GM18499 (cell line): Measurements from ENCODE around the gene PSORS1C1.

ENCODE experiments used
- ATAC-seq: cut with Tn5 transposase; IDR thresholded peaks from one replicate; pipeline ENCODE4 v1.9.1; 2021; ENCODE audit warnings: moderate number of reproducible peaks; ENCODE audit not compliant: insufficient read depth, unreplicated experiment

The PSORS1C1 gene

DNA sequence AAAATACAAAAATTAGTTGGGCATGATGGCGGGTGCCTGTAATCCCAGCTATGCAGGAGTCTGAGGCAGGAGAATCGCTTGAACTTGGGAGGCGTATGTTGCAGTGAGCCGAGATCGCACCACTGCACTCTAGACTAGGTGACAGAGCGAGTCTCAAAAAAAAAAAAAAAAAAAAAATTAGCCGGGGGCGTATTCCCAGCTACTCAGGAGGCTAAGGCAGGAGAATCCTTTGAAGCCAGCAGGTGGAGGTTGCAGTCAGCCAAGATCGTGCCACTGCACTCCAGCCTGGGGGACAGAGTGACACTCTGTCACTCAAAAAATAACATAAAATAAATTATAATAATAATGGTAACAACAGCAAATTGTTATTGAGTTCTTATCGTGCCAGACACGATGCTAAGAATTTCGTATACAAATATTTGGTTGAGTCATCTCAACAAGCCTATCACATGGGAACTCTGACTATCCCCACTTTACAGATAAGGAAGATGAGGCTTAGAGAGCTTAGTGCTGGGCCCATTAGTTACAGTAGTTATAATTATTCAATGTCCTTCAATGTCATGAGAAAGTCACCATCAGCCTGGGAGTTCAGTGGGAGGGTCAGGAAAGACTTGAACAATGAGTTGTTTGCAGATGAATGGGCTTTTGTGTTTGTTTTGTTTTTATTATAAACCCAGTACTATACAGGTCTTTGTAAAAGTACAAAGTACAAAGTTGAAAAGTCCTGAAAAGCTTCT, 21.7 kb upstream of the PSORS1C1 start:
- ATAC-seq: no peak

DNA sequence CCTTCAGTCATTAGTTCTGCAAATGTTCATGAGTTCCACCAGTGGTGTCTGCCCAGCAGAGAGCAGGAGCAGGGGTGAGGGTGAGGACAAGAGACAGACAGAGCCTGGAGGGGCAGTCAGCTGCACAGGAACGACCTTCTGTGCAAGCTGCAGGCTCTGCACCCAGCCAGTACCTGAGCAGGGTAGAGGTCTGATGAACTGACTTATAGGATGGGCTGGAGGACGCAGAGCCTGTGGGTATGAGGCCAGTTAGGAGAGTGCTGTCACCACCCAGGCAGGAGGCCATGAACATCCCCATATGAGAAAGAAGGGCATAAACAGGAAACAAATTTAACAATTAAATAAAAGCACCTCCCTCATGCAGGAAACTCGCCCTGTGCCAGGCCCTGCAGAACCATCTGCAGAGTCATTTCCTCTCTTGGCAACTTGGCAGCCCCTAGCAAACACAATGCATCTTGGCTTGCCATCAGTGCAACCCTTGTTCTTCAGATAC, 20.2 kb upstream of the PSORS1C1 start:
- ATAC-seq: no peak

GRCh38 chr6:31096215-31096614, 18.4 kb upstream of the PSORS1C1 start:
- ATAC-seq: no peak

DNA sequence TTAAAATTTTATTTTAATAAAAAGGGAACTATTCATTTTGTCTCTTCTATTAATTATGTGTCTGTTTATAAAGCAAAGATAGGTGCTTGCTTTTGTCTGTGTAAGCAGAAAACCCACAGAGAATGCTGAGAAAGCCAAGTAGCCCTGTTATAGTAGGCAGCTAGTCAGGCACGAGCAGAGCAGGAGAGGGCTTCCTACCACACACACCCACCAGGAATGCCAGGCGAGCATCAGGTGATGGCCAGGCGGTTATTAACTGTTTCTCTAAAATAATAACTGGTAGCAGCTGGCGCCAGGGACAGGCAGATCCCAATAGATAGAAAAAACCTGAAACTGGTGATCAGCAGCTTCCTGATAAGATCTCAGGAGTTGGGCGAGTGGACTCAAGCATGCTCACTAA, 17.9 kb upstream of the PSORS1C1 start:
- no peak for ATAC-seq

GRCh38 chr6:31098449-31098938, 16.1 kb upstream of the PSORS1C1 start:
- no peak for ATAC-seq

DNA sequence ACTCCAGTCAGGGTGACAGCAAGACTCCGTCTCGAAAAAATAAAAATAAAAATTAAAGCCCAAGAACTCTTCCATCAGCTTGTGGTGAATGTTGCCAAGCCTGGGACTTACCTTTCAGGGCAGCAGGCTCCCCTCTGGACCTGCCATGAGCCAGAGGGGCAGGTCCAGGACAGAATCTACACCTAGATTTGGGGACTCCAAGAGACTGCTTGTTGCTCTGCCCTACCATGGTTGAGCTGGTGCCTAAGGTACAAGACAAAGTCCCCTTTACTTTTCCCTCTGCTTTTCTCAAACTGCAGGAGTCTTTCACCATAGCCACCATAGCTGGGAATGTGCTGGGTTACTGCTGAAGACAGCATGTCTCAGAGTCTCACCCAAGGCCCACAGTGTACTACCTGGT, 11.5 kb upstream of the PSORS1C1 start:
- ATAC-seq: no peak

- no peak for ATAC-seq
Measured at GRCh38 chr6:31107052-31107451, 7.5 kb upstream of the PSORS1C1 start.

DNA sequence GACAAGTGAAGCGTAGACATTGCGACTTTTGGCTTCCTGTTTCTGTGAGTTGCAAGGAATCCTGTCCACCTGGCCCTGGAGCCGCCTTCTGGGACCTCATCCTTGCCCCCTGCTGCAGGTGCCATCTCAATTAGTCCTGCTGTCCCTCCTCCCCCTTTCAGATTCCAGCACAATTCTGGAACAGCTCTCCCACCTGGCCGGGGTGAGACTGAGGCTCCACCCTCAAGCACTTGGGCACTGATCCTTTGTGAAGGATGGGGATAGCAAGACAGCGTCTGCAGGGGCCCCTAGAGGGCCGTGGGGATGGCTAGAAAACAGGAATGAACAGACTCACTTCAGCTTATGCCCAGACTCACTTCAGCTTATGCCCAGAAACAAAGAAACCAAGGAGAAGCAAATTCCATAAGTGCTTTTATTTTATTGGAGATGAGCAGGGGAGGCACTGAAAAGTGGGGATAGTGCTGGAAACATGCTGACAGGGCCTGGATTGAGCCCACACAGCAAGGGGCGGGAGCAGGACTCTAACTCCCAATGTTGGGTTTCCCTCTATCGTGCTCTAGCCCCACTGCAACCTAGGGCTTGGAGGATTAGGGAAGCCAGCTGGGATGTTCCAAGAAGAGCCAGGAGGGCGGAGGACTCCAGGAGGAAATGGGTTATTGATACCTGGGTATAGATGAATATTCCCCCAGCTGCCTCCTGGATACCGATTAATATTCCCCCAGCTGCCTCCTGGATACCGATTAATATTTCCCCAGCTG, 3.6 kb upstream of the PSORS1C1 start:
- ATAC-seq: no peak

- no peak for ATAC-seq
Measured at GRCh38 chr6:31111712-31112111, 2.9 kb upstream of the PSORS1C1 start.

DNA sequence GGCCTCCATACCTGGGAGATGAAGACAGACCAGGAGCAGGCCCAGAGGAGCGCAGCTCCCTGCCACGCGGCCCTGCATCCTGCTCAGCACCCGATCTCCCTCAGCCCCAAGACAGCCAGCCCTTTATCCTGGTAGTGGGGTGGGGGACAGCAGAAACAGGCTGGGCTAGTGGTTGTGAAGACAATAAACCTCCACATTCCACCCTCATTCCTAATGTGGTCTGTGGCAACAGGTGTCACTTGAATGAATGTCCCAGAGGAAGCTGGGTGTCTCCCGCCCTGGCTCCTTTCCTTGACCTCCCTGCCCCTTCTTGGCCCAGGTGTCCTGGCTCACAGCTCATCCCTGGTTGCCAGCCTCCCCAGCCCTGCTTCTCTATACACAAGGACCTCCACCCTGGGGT, 2.1 kb upstream of the PSORS1C1 start, which contains the start of gene C6orf15:
Gene C6orf15, minus strand, starts transcription at position 98 of the 400 bp plus-strand sequence. Its CDS starts 20 bp downstream, at position 78.
- ATAC-seq: no peak

DNA sequence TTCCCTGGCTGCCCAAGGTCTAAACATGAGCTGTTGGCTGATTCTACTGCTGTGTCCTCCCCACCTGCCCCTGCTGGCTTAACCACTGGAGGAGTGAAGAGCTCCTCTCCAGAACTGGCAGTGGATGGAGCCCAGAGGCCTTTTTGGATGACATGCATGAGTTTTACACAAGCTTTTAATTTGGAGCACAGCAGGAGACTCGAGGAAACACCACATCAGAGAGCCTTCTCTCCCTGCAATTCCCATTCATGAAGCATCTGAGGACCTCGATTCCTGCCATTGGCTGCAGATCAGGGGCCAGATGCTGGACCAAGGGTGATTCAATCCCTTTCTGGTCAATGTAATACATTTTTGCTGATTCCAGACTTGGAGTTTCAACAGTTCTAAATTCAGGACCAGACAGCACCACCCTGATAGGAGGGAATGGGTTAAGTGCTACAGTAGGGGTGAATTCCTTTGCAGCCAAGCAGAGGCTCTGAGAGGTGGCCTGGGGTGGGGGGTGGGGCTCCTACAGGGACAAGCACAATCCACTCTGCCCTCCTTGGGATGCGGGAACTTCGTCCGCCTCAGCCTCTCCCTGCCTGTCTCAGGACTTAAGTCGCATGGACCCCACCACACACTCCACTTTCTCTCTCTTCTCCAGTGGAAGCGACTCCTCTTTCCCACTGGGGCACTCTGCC, 599 bp upstream of the PSORS1C1 start:
- ATAC-seq: no peak

DNA sequence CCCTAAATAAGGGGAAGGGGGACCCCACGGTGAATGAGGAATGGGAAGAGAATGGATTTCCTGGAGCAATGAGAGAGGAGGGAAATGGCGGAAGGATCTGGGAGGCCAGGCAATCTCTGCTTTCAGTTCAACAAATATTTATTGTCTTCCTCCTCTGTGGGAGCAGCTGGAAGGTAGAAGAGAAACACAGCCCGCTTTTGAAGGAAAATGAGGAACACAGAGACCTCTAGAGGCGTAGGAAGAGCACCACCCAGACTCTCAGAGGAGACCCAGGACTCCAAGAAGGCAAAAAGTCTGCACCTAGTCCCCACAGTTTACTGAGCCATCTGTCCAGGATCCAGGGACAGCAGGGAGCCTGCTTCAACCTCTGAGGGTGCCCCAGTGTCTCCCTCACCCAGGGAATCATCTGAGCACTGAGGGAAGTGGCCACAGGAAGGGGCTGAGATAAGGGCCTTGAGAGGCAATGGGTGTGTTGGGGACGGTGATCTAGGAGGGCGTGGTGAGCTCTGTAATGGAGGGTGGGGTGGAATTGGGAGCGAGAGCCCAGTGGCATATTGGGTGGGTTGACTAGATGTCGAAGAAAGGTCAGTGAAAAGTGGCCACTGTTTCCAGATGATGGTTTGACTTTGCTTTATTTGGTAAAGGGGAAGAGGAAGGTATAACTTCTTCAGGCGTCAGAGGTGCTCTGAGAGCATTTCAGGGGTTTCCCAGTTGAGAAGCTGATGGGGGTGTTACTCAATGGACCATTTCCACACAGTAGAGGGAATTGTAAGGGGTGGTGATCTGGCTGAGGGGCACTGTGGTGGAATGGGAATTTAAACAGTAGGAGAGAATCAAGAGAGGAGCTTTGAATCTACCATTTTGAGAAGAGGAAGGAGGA, 610 bp downstream of the PSORS1C1 start:
- no peak for ATAC-seq

- ATAC-seq: no peak
Measured at GRCh38 chr6:31115941-31116560, 1.5 kb downstream of the PSORS1C1 start.

DNA sequence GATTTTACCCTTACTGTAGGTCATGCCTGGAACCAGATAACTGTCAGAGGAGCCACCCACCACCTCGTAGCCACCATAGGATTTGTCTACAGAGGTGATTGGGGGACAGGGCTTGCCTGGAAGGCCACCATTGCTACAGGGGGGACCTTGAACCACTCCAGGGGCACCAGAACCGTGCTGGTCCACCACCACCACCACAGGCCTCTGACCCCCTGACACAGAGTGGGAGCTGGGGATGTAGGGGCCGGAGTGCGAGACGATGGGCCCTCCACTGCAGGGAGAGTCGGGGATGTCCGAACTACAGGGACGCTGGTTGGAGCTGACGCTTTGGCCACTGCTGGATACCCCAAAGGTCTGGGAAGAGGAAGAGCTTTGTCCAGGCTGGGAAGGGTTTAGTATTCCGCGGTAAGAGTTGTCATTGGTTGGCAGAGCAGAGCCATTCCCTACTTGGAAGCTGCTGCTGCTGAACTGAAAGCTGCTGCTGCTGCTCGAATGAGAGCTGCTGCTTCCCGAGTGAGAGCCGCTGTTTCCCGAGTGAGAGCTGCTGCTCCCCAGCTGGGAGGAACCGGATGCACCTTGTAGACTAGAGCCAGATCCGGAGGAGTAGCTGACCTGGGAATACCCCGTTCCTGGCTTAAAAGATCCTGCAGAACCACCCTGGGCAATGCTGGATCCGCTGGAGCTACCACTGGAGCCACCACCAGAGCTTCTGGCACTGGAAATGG, 2.2 kb downstream of the PSORS1C1 start:
- ATAC-seq: no peak

GRCh38 chr6:31118178-31118577, 3.6 kb downstream of the PSORS1C1 start:
- ATAC-seq: no peak

DNA sequence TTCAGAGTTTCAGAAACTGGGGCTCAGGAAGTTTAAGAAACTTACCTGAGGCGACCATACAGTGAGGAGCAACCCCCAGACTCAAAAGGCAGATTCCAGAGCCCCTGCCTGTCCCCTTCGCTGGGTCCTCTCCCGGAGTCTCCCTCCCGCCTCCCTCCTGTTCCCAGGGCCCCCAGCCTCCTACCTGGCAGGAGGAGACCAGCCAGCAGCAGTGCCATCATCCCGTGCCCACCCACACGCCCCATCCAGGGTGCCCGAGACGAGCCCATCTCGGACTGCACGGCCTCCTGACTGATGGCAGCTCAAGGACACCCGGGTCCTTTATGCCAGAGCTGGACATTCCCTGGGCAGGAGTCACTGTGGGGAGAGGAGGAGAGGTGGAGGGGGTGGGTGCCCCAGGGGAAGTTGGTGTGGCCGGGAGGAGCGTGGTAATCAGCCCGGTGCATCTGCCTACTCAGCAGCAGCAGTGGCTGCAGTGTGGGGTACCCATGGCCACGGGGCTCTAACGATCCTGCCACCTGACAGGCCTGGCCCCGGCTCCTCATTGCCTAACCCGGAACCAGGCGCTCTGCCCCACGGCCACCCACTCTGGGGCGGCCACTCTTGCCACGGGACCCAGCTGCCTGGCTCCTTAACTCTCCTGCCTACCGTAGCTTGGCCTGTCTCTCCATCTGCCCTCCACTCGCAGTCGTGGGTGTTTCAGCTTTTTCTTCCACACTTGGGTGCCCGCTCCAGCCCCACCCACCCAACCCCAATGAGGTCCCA, 5.7 kb downstream of the PSORS1C1 start, which contains the start of gene CDSN:
Gene CDSN, minus strand, starts transcription at position 296 of the 765 bp plus-strand sequence. Its CDS starts 27 bp downstream, at position 269.
- no peak for ATAC-seq

DNA sequence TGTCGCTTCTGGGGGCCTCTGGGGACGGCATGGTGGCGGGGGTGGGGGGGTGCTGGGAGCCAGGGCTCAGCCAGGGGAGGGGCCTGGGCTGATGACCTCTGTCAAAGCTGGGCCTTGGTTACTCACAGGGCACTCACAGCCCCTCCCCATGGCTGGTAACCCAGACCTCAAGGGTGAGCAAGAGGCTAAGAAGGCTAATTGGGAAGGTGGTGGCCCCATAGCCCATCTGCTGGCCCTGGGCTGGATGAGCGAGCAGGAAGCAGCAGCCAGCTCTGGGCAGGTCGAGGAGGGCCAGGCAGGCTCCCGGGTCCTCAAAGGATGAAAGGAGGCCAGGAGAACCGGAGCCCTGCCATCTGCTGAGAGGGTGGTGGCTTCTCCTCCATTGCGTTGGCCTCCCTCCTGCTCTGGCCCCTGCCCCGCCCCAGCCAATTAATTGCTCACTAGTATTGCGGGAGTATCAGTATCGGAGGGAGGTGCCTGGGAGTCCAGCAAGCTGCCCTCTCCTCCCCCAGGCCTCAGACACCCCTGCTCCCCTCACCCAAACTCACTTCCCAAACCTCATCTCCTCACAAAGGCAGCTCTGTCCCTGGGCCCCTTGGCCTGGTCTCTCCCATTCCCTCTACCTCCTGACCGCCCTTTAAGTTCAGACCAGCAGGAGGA, 6.7 kb downstream of the PSORS1C1 start:
- no peak for ATAC-seq
